ENCODE data around the gene GAS2.

Gene GAS2

GRCh38 chr11:22764735-22765134, 98.3 kb downstream of the GAS2 start:
- no peak overlapping the region for H3K27ac ChIP-seq (replicated peaks; ENCODE audit: low read length)
- H3K4me2 ChIP-seq (ENCODE audit: insufficient read depth, low read length, poor library complexity, severe bottlenecking) = no peak overlapping the region
- H3K4ac ChIP-seq (ENCODE audit: low read length) = no peak overlapping the region
- H3K14ac ChIP-seq (ENCODE audit: low read length) = no peak overlapping the region
- H4K8ac ChIP-seq (ENCODE audit: low read depth, low read length) = no peak overlapping the region
- H4K91ac ChIP-seq (ENCODE audit: low read depth, low read length, poor library complexity) = no peak overlapping the region
- H2BK5ac ChIP-seq (ENCODE audit: low read length) = no peak overlapping the region
- no peak overlapping the region for H2BK15ac ChIP-seq (ENCODE audit: low read length)
- H3K18ac ChIP-seq (ENCODE audit: low read length) = no peak overlapping the region
- H3K79me1 ChIP-seq (ENCODE audit: low read depth, low read length) = no peaks in the 10 kb centered on the region
- no CpG with 5 or more reads among the region's 2 CpGs for whole genome bisulfite sequencing, 2 donors (ENCODE audit: extremely low coverage in 2 of 2, insufficient read length in 2 of 2, insufficient replicate concordance in 1 of 2)
- H3K4me3 ChIP-seq (ENCODE audit: low read length in 2 of 2) = no peak overlapping the region
- H2AFZ ChIP-seq (ENCODE audit: low read length) = no peak overlapping the region
- no peak overlapping the region for H2BK12ac ChIP-seq (ENCODE audit: low read length)
- H2AK5ac ChIP-seq (ENCODE audit: low read depth, low read length) = no peak overlapping the region
- H3K9ac ChIP-seq (ENCODE audit: low read depth, low read length, poor library complexity) = no peak overlapping the region
- no peaks in the 10 kb centered on the region for H3K36me3 ChIP-seq (replicated peaks in 1 of 2; ENCODE audit: control insufficient read depth in 2 of 2, insufficient read depth in 2 of 2, low read length in 2 of 2)
- H3K4me1 ChIP-seq (ENCODE audit: control insufficient read depth in 2 of 2, insufficient read depth in 1 of 2, low read depth in 1 of 2, low read length in 2 of 2) = peaks cover 0 to 8% of the 10 kb centered on the region in 2 donors
- H2BK120ac ChIP-seq (ENCODE audit: low read depth, low read length) = no peak overlapping the region
- no peak overlapping the region for H3K23ac ChIP-seq (ENCODE audit: low read depth, low read length, poor library complexity)
- no peak for DNase-seq (ENCODE audit: low spot score)
- no peaks in the 10 kb centered on the region for H3K27me3 ChIP-seq (ENCODE audit: control insufficient read depth in 3 of 3, insufficient read depth in 3 of 3, low read depth in 1 of 3, low read length in 3 of 3)
- H3K9me3 ChIP-seq (replicated peaks in 1 of 2; ENCODE audit: control insufficient read depth in 2 of 2, insufficient read depth in 1 of 2, low read depth in 1 of 2, low read length in 2 of 2) = no peaks in the 10 kb centered on the region

- H2BK12ac ChIP-seq (ENCODE audit: low read length) = no peak overlapping the region
- no peak overlapping the region for H4K91ac ChIP-seq (ENCODE audit: low read depth, low read length, poor library complexity)
- no peak overlapping the region for H3K9ac ChIP-seq (ENCODE audit: low read depth, low read length, poor library complexity)
- no peaks in the 10 kb centered on the region for H3K79me1 ChIP-seq (ENCODE audit: low read depth, low read length)
- no peak overlapping the region for H3K27ac ChIP-seq (replicated peaks; ENCODE audit: low read length)
- H2BK5ac ChIP-seq (ENCODE audit: low read length) = no peak overlapping the region
- no CpG with 5 or more reads among the region's 1 CpG for WGBS, 2 donors (ENCODE audit: extremely low coverage in 2 of 2, insufficient read length in 2 of 2, insufficient replicate concordance in 1 of 2)
- H4K8ac ChIP-seq (ENCODE audit: low read depth, low read length) = no peak overlapping the region
- no peak overlapping the region for H3K4me3 ChIP-seq (ENCODE audit: low read length in 2 of 2)
- H3K4me2 ChIP-seq (ENCODE audit: insufficient read depth, low read length, poor library complexity, severe bottlenecking) = no peak overlapping the region
- no peaks in the 10 kb centered on the region for H3K9me3 ChIP-seq (replicated peaks in 1 of 2; ENCODE audit: control insufficient read depth in 2 of 2, insufficient read depth in 1 of 2, low read depth in 1 of 2, low read length in 2 of 2)
- H2AK5ac ChIP-seq (ENCODE audit: low read depth, low read length) = no peak overlapping the region
- no peaks in the 10 kb centered on the region for H3K27me3 ChIP-seq (ENCODE audit: control insufficient read depth in 3 of 3, insufficient read depth in 3 of 3, low read depth in 1 of 3, low read length in 3 of 3)
- no peaks in the 10 kb centered on the region for H3K36me3 ChIP-seq (replicated peaks in 1 of 2; ENCODE audit: control insufficient read depth in 2 of 2, insufficient read depth in 2 of 2, low read length in 2 of 2)
- no peak for DNase-seq (ENCODE audit: low spot score)
- peaks cover 0 to 3% of the 10 kb centered on the region in 2 donors for H3K4me1 ChIP-seq (ENCODE audit: control insufficient read depth in 2 of 2, insufficient read depth in 1 of 2, low read depth in 1 of 2, low read length in 2 of 2)
- no peak overlapping the region for H2BK120ac ChIP-seq (ENCODE audit: low read depth, low read length)
- H3K23ac ChIP-seq (ENCODE audit: low read depth, low read length, poor library complexity) = no peak overlapping the region
- no peak overlapping the region for H2AFZ ChIP-seq (ENCODE audit: low read length)
- no peak overlapping the region for H3K4ac ChIP-seq (ENCODE audit: low read length)
- no peak overlapping the region for H3K14ac ChIP-seq (ENCODE audit: low read length)
- H3K18ac ChIP-seq (ENCODE audit: low read length) = no peak overlapping the region
- H2BK15ac ChIP-seq (ENCODE audit: low read length) = no peak overlapping the region
These were observed 101.9 kb downstream of the GAS2 start for GRCh38 chr11:22768281-22768680.

- WGBS, 2 donors (ENCODE audit: extremely low coverage in 2 of 2, insufficient read length in 2 of 2, insufficient replicate concordance in 1 of 2) = no CpG with 5 or more reads among the region's 1 CpG
These were observed 102.7 kb downstream of the GAS2 start for GRCh38 chr11:22769081-22769480.

GRCh38 chr11:22774716-22775115, 108.3 kb downstream of the GAS2 start:
- no peak overlapping the region for H2BK15ac ChIP-seq (ENCODE audit: low read length)
- H3K4me3 ChIP-seq (ENCODE audit: low read length in 2 of 2) = no peak overlapping the region
- DNase-seq (ENCODE audit: low spot score) = no peak
- no peak overlapping the region for H3K4me2 ChIP-seq (ENCODE audit: insufficient read depth, low read length, poor library complexity, severe bottlenecking)
- H3K4ac ChIP-seq (ENCODE audit: low read length) = no peak overlapping the region
- H3K36me3 ChIP-seq (replicated peaks in 1 of 2; ENCODE audit: control insufficient read depth in 2 of 2, insufficient read depth in 2 of 2, low read length in 2 of 2) = no peaks in the 10 kb centered on the region
- WGBS, 2 donors (ENCODE audit: extremely low coverage in 2 of 2, insufficient read length in 2 of 2, insufficient replicate concordance in 1 of 2) = no CpG with 5 or more reads among the region's 2 CpGs
- no peaks in the 10 kb centered on the region for H3K27me3 ChIP-seq (ENCODE audit: control insufficient read depth in 3 of 3, insufficient read depth in 3 of 3, low read depth in 1 of 3, low read length in 3 of 3)
- H2BK5ac ChIP-seq (ENCODE audit: low read length) = no peak overlapping the region
- no peaks in the 10 kb centered on the region for H3K4me1 ChIP-seq (ENCODE audit: control insufficient read depth in 2 of 2, insufficient read depth in 1 of 2, low read depth in 1 of 2, low read length in 2 of 2)
- no peak overlapping the region for H3K27ac ChIP-seq (replicated peaks; ENCODE audit: low read length)
- no peaks in the 10 kb centered on the region for H3K9me3 ChIP-seq (replicated peaks in 1 of 2; ENCODE audit: control insufficient read depth in 2 of 2, insufficient read depth in 1 of 2, low read depth in 1 of 2, low read length in 2 of 2)
- no peak overlapping the region for H2AK5ac ChIP-seq (ENCODE audit: low read depth, low read length)
- no peak overlapping the region for H2AFZ ChIP-seq (ENCODE audit: low read length)
- no peak overlapping the region for H3K18ac ChIP-seq (ENCODE audit: low read length)
- H2BK120ac ChIP-seq (ENCODE audit: low read depth, low read length) = no peak overlapping the region
- H4K8ac ChIP-seq (ENCODE audit: low read depth, low read length) = no peak overlapping the region
- no peak overlapping the region for H3K23ac ChIP-seq (ENCODE audit: low read depth, low read length, poor library complexity)
- H3K14ac ChIP-seq (ENCODE audit: low read length) = no peak overlapping the region
- H2BK12ac ChIP-seq (ENCODE audit: low read length) = no peak overlapping the region
- H4K91ac ChIP-seq (ENCODE audit: low read depth, low read length, poor library complexity) = no peak overlapping the region
- no peak overlapping the region for H3K9ac ChIP-seq (ENCODE audit: low read depth, low read length, poor library complexity)
- H3K79me1 ChIP-seq (ENCODE audit: low read depth, low read length) = no peaks in the 10 kb centered on the region

More at GRCh38 chr11:22769081-22769480, 102.7 kb downstream of the GAS2 start:
- no peak overlapping the region for H3K27ac ChIP-seq (replicated peaks; ENCODE audit: low read length)
- no peak overlapping the region for H3K18ac ChIP-seq (ENCODE audit: low read length)
- no peak overlapping the region for H3K4me3 ChIP-seq (ENCODE audit: low read length in 2 of 2)
- H3K4me2 ChIP-seq (ENCODE audit: insufficient read depth, low read length, poor library complexity, severe bottlenecking) = no peak overlapping the region
- no peak for DNase-seq (ENCODE audit: low spot score)
- no peak overlapping the region for H4K91ac ChIP-seq (ENCODE audit: low read depth, low read length, poor library complexity)
- no peak overlapping the region for H2AK5ac ChIP-seq (ENCODE audit: low read depth, low read length)
- no peak overlapping the region for H3K9ac ChIP-seq (ENCODE audit: low read depth, low read length, poor library complexity)
- H3K14ac ChIP-seq (ENCODE audit: low read length) = no peak overlapping the region
- no peaks in the 10 kb centered on the region for H3K36me3 ChIP-seq (replicated peaks in 1 of 2; ENCODE audit: control insufficient read depth in 2 of 2, insufficient read depth in 2 of 2, low read length in 2 of 2)
- no peaks in the 10 kb centered on the region for H3K9me3 ChIP-seq (replicated peaks in 1 of 2; ENCODE audit: control insufficient read depth in 2 of 2, insufficient read depth in 1 of 2, low read depth in 1 of 2, low read length in 2 of 2)
- H2BK12ac ChIP-seq (ENCODE audit: low read length) = no peak overlapping the region
- H3K4me1 ChIP-seq (ENCODE audit: control insufficient read depth in 2 of 2, insufficient read depth in 1 of 2, low read depth in 1 of 2, low read length in 2 of 2) = no peaks in the 10 kb centered on the region
- H3K4ac ChIP-seq (ENCODE audit: low read length) = no peak overlapping the region
- no peak overlapping the region for H2BK120ac ChIP-seq (ENCODE audit: low read depth, low read length)
- no peaks in the 10 kb centered on the region for H3K79me1 ChIP-seq (ENCODE audit: low read depth, low read length)
- no peak overlapping the region for H2BK15ac ChIP-seq (ENCODE audit: low read length)
- no peak overlapping the region for H2BK5ac ChIP-seq (ENCODE audit: low read length)
- no peak overlapping the region for H4K8ac ChIP-seq (ENCODE audit: low read depth, low read length)
- H3K27me3 ChIP-seq (ENCODE audit: control insufficient read depth in 3 of 3, insufficient read depth in 3 of 3, low read depth in 1 of 3, low read length in 3 of 3) = no peaks in the 10 kb centered on the region
- H2AFZ ChIP-seq (ENCODE audit: low read length) = no peak overlapping the region
- H3K23ac ChIP-seq (ENCODE audit: low read depth, low read length, poor library complexity) = no peak overlapping the region

Measured in neuronal stem cell (in vitro differentiated cells).